ENCODE data around the gene CEP55.

Gene CEP55

GRCh38 chr10:93469454-93469853 lies 27.0 kb upstream of the CEP55 start:
- no peak for DNase-seq (ENCODE audit: low read depth)

- no peak for DNase-seq (ENCODE audit: low read depth)
These were observed 25.2 kb upstream of the CEP55 start for GRCh38 chr10:93471110-93471651.

- no peak for DNase-seq (ENCODE audit: low read depth)
These were observed 23.3 kb upstream of the CEP55 start for GRCh38 chr10:93473161-93473560.

GRCh38 chr10:93473804-93474472 lies 22.5 kb upstream of the CEP55 start:
- DNase-seq (ENCODE audit: low read depth), result no peak

GRCh38 chr10:93475227-93475626 lies 21.2 kb upstream of the CEP55 start:
- no peak for DNase-seq (ENCODE audit: low read depth)

- DNase-seq (ENCODE audit: low read depth), result no peak
These were observed 20.5 kb upstream of the CEP55 start for GRCh38 chr10:93475871-93476270.

- no peak for DNase-seq (ENCODE audit: low read depth)
These were observed 19.7 kb upstream of the CEP55 start for GRCh38 chr10:93476756-93477155.

GRCh38 chr10:93478873-93479272 lies 17.5 kb upstream of the CEP55 start:
- no peak for DNase-seq (ENCODE audit: low read depth)

GRCh38 chr10:93481637-93482144 lies 14.7 kb upstream of the CEP55 start:
- no peak for DNase-seq (ENCODE audit: low read depth)

- DNase-seq (ENCODE audit: low read depth), result peak; percentile 6
These were observed 14.1 kb upstream of the CEP55 start, which contains the start of gene MYOF for GRCh38 chr10:93482145-93482834. MYOF (minus strand) TSS chr10:93482334; CDS start chr10:93482194, 140 bp downstream.

GRCh38 chr10:93485690-93486089 lies 10.7 kb upstream of the CEP55 start:
- DNase-seq (ENCODE audit: low read depth), result no peak

- DNase-seq (ENCODE audit: low read depth), result no peak
These were observed 7.4 kb upstream of the CEP55 start for GRCh38 chr10:93488956-93489528.

- DNase-seq (ENCODE audit: low read depth), result no peak
These were observed 4.8 kb upstream of the CEP55 start for GRCh38 chr10:93491602-93492121.

- no peak for DNase-seq (ENCODE audit: low read depth)
These were observed 3.2 kb upstream of the CEP55 start for GRCh38 chr10:93493162-93493561.

GRCh38 chr10:93494494-93494893 lies 1.9 kb upstream of the CEP55 start:
- DNase-seq (ENCODE audit: low read depth), result no peak

GRCh38 chr10:93495654-93496321 lies 624 bp upstream of the CEP55 start:
- DNase-seq (ENCODE audit: low read depth), result no peak

- no peak for DNase-seq (ENCODE audit: low read depth)
These were observed 1.8 kb downstream of the CEP55 start for GRCh38 chr10:93498166-93498565.

GRCh38 chr10:93501650-93502049 lies 5.2 kb downstream of the CEP55 start:
- no peak for DNase-seq (ENCODE audit: low read depth)

GRCh38 chr10:93503075-93503474 lies 6.7 kb downstream of the CEP55 start:
- DNase-seq (ENCODE audit: low read depth), result no peak

- no peak for DNase-seq (ENCODE audit: low read depth)
These were observed 8.7 kb downstream of the CEP55 start for GRCh38 chr10:93505075-93505474.

- DNase-seq (ENCODE audit: low read depth), result no peak
These were observed 13.4 kb downstream of the CEP55 start for GRCh38 chr10:93509816-93510215.

GRCh38 chr10:93512565-93512964 lies 16.2 kb downstream of the CEP55 start:
- DNase-seq (ENCODE audit: low read depth), result no peak
